GM21360 (cell line): ENCODE measurements around the gene BRD7.

ENCODE experiments used
- ATAC-seq: cut with Tn5 transposase; IDR thresholded peaks from one replicate; pipeline ENCODE4 v1.9.1; 2021; ENCODE audit warnings: mild to moderate bottlenecking, moderate library complexity; ENCODE audit not compliant: unreplicated experiment

Gene BRD7

GRCh38 chr16:50275428-50276325 is 93.1 kb downstream of the BRD7 start:
- ATAC-seq = no peak

- ATAC-seq = no peak
Measured at GRCh38 chr16:50275098-50275415, 93.7 kb downstream of the BRD7 start.

- ATAC-seq = peak; percentile 25
Measured at GRCh38 chr16:50274326-50275097, 94.3 kb downstream of the BRD7 start.

GRCh38 chr16:50273888-50274325 is 94.9 kb downstream of the BRD7 start:
- peak; percentile 64 for ATAC-seq

- ATAC-seq = no peak
Measured at GRCh38 chr16:50273382-50273690, 95.5 kb downstream of the BRD7 start.

- ATAC-seq = no peak
Measured at GRCh38 chr16:50272687-50273381, 96.0 kb downstream of the BRD7 start.

GRCh38 chr16:50272111-50272571 is 96.6 kb downstream of the BRD7 start:
- no peak for ATAC-seq

- ATAC-seq = no peak
Measured at GRCh38 chr16:50271148-50272041, 97.4 kb downstream of the BRD7 start.

- ATAC-seq = no peak
Measured at GRCh38 chr16:50270510-50271147, 98.2 kb downstream of the BRD7 start.

GRCh38 chr16:50269769-50270509 is 98.8 kb downstream of the BRD7 start:
- ATAC-seq = no peak

GRCh38 chr16:50269061-50269705 is 99.6 kb downstream of the BRD7 start:
- no peak for ATAC-seq

GRCh38 chr16:50268352-50268751 is 100.4 kb downstream of the BRD7 start:
- ATAC-seq = no peak

GRCh38 chr16:50267651-50268050 is 101.1 kb downstream of the BRD7 start:
- ATAC-seq = no peak

GRCh38 chr16:50267151-50267631 is 101.6 kb downstream of the BRD7 start:
- no peak for ATAC-seq

GRCh38 chr16:50266337-50267091 is 102.3 kb downstream of the BRD7 start, which contains the start of gene ADCY7:
Gene ADCY7 (plus strand): TSS chr16:50266551. CDS start chr16:50288180, 21,629 bp downstream.
- ATAC-seq = peak; percentile 63
